Measurements from ENCODE around the gene CCL26.
"Not testable (repeated sequence)": the region's sequence is repeated elsewhere in the genome, so short reads cannot be mapped to it uniquely, and the experiment has no call there.

CCL26 gene

GRCh38 chr7:75772081-75773077 lies at the start of gene CCL26:
TSS of gene CCL26 (minus strand) at chr7:75772211. CDS start at chr7:75772176, 35 bp downstream.
- no peak for DNase-seq

- no peak for DNase-seq
Observed at GRCh38 chr7:75820688-75821087, 48.7 kb upstream of the CCL26 start.

- DNase-seq, result no peak
Observed at GRCh38 chr7:75819711-75820110, 47.7 kb upstream of the CCL26 start.

GRCh38 chr7:75818472-75818871 lies 46.5 kb upstream of the CCL26 start:
- DNase-seq, result no peak

- DNase-seq, result no peak
Observed at GRCh38 chr7:75817116-75817515, 45.1 kb upstream of the CCL26 start.

GRCh38 chr7:75815418-75816064 lies 43.5 kb upstream of the CCL26 start:
- no peak for DNase-seq

GRCh38 chr7:75814407-75814947 lies 42.5 kb upstream of the CCL26 start:
- DNase-seq, result no peak

- no peak for DNase-seq
Observed at GRCh38 chr7:75813781-75814236, 41.8 kb upstream of the CCL26 start, which contains the start of gene CCL24. TSS of gene CCL24 (minus strand) at chr7:75813806. CDS start at chr7:75813715, 91 bp downstream.

GRCh38 chr7:75813084-75813483 lies 41.1 kb upstream of the CCL26 start:
- DNase-seq, result no peak

- DNase-seq, result no peak
Observed at GRCh38 chr7:75811894-75812678, 40.1 kb upstream of the CCL26 start.

GRCh38 chr7:75809396-75809795 lies 37.4 kb upstream of the CCL26 start:
- no peak for DNase-seq

GRCh38 chr7:75808106-75808505 lies 36.1 kb upstream of the CCL26 start:
- peak; percentile 65 for DNase-seq

- no peak for DNase-seq
Observed at GRCh38 chr7:75807452-75807851, 35.4 kb upstream of the CCL26 start.

- DNase-seq, result no peak
Observed at GRCh38 chr7:75806560-75807307, 34.7 kb upstream of the CCL26 start.

- DNase-seq, result no peak
Observed at GRCh38 chr7:75804705-75805104, 32.7 kb upstream of the CCL26 start.

- no peak for DNase-seq
Observed at GRCh38 chr7:75804004-75804403, 32.0 kb upstream of the CCL26 start.

GRCh38 chr7:75802552-75802821 lies 30.5 kb upstream of the CCL26 start:
- DNase-seq, result no peak

GRCh38 chr7:75798770-75799169 lies 26.8 kb upstream of the CCL26 start:
- peak; percentile 47 for DNase-seq

GRCh38 chr7:75796420-75796819 lies 24.4 kb upstream of the CCL26 start:
- no peak for DNase-seq

GRCh38 chr7:75795831-75796285 lies 23.8 kb upstream of the CCL26 start:
- no peak for DNase-seq

- no peak for DNase-seq
Observed at GRCh38 chr7:75793676-75794075, 21.7 kb upstream of the CCL26 start.

- DNase-seq, result not testable (repeated sequence)
Observed at GRCh38 chr7:75792567-75792966, 20.6 kb upstream of the CCL26 start.
